Measurements from ENCODE around the gene COX20.

GRCh38 chr1:244836584-244836983, 1.1 kb downstream of the COX20 start:
- TF ChIP-seq CTCF (IDR thresholded peaks at IDR 0.05; ENCODE audit: poor library complexity, severe bottlenecking), result no peak
- no peak for TF ChIP-seq EP300 (conservative IDR thresholded peaks at IDR 0.05; ENCODE audit: poor library complexity, severe bottlenecking)
- TF ChIP-seq EZH2 (IDR thresholded peaks at IDR 0.05; ENCODE audit: borderline replicate concordance, insufficient read depth, low read length, poor library complexity, severe bottlenecking), result no peak
- no peak for TF ChIP-seq POLR2AphosphoS5 (IDR thresholded peaks at IDR 0.05)
